Measurements from ENCODE around the gene SFTPA2.
"Not testable (repeated sequence)": the region's sequence is repeated elsewhere in the genome, so short reads cannot be mapped to it uniquely, and the experiment has no call there.

Gene SFTPA2

GRCh38 chr10:79560160-79560709, at the start of gene SFTPA2:
Gene SFTPA2, minus strand, starts transcription at chr10:79560407. Its CDS starts 924 bp downstream, at chr10:79559483.
- TF ChIP-seq POLR2A (IDR thresholded peaks at IDR 0.05; ENCODE audit: low read length), result no peak
- TF ChIP-seq GATA1 (IDR thresholded peaks at IDR 0.05; ENCODE audit: low read depth, low read length), result no peak
- DNase-seq, result no peak

DNA sequence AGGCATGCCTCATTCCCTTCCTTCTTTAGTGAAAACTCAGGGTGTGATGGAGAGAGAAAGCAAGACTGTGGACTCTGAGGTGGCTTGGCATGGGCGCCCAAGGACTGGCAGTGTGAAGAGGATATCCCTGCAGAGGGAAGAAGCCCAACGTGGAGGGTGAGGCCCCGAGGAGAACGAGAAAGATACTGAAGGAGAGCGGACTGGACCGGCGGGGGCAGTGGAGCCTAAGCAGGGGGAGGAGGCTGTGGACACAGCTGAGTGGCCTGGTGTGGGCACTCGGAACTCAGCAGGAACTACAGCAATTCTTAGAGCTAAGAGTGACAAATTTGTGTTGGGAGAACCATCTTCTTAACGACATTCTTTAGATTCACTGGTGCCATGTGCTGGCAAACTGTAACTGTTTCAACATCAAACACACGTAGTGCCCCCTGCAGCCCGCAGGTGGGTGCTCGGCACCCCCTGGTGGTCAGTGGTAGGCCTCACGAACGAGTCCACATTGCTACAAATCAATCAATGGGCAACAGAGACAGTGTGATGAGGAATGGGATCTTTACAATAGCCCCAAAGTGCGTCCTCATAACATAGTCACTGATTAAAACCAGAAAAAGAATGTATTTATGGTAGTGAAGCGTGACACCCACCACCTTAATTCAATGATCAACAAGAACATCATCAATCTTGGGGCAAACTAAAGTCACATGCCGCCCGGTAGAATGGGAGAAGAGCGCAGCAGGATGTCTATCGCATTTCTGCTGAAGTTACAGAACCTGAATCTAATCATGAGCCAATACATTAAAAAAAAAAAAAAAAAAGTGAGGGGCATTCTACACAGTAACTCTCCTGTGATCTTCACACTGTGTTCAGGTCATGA, 48.5 kb upstream of the SFTPA2 start:
- DNase-seq, result peak; percentile 20 to 45
- no peak for TF ChIP-seq GATA1 (IDR thresholded peaks at IDR 0.05; ENCODE audit: low read depth, low read length)
- TF ChIP-seq POLR2A (IDR thresholded peaks at IDR 0.05; ENCODE audit: low read length), result no peak

- TF ChIP-seq GATA1 (IDR thresholded peaks at IDR 0.05; ENCODE audit: low read depth, low read length) (no peak), POLR2A (IDR thresholded peaks at IDR 0.05; ENCODE audit: low read length) (no peak)
- no peak for DNase-seq
Observed at GRCh38 chr10:79605308-79605707, 45.1 kb upstream of the SFTPA2 start.

DNA sequence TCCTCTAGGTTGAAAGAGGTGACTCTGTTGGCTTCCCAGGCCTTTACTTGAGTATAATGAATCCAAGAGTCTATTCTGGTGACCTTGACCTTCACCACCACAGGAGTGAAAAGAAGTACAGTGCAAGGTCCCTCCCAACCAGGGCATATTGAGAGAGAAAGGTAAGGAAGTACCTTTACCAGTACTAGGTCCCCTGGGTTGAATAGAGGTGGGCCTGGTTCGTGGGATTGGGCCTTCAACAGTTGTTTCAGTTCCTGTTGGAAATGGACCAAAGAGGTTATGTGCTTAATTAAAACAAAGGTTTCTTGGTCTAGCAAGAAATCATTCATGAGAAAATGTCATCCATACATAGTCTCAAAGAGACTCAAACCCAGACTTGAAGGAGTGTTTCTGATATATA, 44.1 kb upstream of the SFTPA2 start:
- no peak for TF ChIP-seq POLR2A (IDR thresholded peaks at IDR 0.05; ENCODE audit: low read length)
- TF ChIP-seq GATA1 (IDR thresholded peaks at IDR 0.05; ENCODE audit: low read depth, low read length), result no peak
- no peak for DNase-seq

- no peak for DNase-seq
- TF ChIP-seq POLR2A (IDR thresholded peaks at IDR 0.05; ENCODE audit: low read length), result no peak
- no peak for TF ChIP-seq GATA1 (IDR thresholded peaks at IDR 0.05; ENCODE audit: low read depth, low read length)
Observed at GRCh38 chr10:79602953-79603352, 42.7 kb upstream of the SFTPA2 start.

DNA sequence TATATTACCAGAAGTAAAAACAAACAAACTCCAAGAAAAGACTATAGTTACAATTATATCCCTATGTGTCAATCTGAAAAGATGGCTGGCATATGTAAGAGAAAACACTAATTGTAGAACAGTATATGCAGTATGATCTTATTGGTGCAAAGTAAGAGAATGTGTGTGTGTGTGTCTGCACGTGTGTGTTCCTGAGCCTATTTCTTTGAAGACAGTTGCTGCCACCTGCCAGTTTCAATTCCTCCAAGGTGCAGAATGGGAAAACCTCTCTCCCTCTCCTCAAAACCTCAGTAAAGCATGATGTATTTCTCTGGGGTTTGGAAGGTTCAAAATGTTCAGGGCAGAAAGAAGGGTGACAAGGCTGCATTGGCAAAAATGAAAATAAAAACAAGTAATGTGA, 41.7 kb upstream of the SFTPA2 start:
- TF ChIP-seq GATA1 (IDR thresholded peaks at IDR 0.05; ENCODE audit: low read depth, low read length) (no peak), POLR2A (IDR thresholded peaks at IDR 0.05; ENCODE audit: low read length) (no peak)
- DNase-seq, result no peak

DNA sequence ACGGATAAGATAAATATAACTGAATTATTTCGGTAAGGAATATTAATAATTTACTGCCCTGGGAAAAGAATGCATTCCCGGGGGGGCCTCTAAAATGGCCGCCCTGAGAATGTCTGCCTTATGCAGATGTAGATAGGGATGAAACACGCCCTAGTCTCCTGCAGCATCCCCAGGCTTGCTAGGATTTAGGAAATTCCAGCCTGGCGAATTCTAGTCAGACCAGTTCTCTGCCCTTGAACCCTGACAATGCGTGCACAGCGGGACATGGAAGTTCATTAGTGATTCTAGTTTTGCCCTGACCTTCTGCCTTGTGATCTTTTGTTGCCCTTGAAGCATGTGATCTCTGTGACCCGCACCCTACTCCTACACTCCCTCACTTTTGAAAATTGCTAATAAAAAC, 39.4 kb upstream of the SFTPA2 start:
- not testable (repeated sequence) for DNase-seq

- DNase-seq, result no peak
- TF ChIP-seq GATA1 (IDR thresholded peaks at IDR 0.05; ENCODE audit: low read depth, low read length) (no peak), POLR2A (IDR thresholded peaks at IDR 0.05; ENCODE audit: low read length) (no peak)
Observed at GRCh38 chr10:79595510-79595909, 35.3 kb upstream of the SFTPA2 start.

DNA sequence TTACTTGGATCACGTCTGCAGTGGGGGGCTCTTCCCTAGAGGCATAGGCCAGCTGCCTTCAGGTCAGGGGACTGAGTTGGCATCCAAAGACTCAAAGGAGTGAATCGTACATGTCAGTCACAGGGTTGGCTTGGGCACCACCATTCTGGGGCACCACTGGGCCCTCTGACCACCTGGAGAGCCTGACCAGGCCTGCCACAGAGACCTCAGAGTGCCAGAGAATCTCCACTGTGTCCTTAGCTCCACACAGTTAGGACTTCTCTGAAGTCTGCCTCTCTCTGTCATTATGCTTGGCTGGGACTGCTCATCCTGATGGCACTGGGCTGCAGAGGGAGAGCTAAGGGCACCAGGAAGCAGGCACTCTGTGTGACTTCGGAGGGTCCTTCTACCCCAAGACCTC, 34.4 kb upstream of the SFTPA2 start:
- DNase-seq, result not testable (repeated sequence)

DNA sequence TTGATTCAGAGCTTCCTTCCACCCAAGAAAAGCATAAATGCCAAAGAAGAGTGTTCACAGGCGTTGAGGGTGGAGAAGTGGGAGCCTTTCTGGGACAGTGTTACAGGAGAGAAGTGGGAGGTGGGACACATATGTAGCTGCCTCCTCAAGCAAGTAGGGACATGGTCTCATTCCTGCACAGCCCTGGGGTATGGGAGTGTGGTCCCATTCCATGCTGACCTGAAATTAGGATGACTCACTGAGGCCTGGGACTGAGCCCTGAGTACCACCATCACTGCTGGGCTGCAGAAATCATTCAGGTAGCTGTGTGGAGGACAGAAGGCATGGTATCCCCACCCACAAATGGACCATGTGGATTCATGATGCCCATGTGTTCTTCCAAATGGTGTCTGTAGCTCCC, 33.2 kb upstream of the SFTPA2 start:
- TF ChIP-seq POLR2A (IDR thresholded peaks at IDR 0.05; ENCODE audit: low read length) (no peak), GATA1 (IDR thresholded peaks at IDR 0.05; ENCODE audit: low read depth, low read length) (no peak)
- DNase-seq, result no peak

DNA sequence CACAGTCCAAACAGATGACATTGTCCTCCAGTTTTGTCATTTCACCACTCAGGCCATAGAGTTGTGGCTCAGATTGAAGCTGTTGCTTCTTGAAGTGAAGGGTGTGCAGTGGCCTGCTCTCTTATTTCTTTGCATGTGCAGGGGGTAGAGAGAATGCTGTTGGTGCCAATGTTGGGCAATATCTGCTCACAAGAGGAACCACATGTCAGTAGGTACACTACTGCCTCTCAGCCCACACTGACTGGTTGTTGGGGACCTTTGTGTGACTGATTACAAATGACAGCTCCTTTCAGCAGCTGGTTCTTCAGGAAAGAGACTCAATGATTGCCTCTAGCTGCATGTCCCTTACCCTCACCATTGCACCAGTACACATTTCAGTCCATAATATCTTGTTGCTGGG, 28.6 kb upstream of the SFTPA2 start:
- DNase-seq, result no peak

DNA sequence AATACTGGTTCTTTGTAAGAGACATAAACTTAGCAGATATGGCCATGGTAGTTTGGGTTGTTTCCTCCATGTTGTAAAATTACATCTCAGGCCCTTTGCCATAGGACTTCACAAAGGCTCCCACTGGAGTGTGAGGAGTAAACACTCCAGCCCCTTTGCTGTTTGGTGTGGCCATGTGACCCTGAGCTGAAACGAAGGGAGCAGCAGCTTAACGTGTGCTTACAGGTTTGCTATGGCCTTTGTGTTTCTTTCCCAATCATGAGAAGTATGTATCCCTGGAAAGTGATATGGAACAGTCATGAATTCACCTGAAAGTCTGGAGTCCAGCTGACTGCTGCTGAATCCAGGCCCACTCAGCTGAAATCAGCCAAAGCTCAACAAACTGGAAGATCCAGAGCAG, 26.7 kb upstream of the SFTPA2 start:
- no peak for DNase-seq
- TF ChIP-seq POLR2A (IDR thresholded peaks at IDR 0.05; ENCODE audit: low read length) (no peak), GATA1 (IDR thresholded peaks at IDR 0.05; ENCODE audit: low read depth, low read length) (no peak)

More for the DNA sequence above, 28.6 kb upstream of the SFTPA2 start:
- TF ChIP-seq POLR2A (IDR thresholded peaks at IDR 0.05; ENCODE audit: low read length) (no peak), GATA1 (IDR thresholded peaks at IDR 0.05; ENCODE audit: low read depth, low read length) (no peak)

- no peak for DNase-seq
- TF ChIP-seq POLR2A (IDR thresholded peaks at IDR 0.05; ENCODE audit: low read length), result no peak
- no peak for TF ChIP-seq GATA1 (IDR thresholded peaks at IDR 0.05; ENCODE audit: low read depth, low read length)
Observed at GRCh38 chr10:79585870-79586527, 25.8 kb upstream of the SFTPA2 start.

DNA sequence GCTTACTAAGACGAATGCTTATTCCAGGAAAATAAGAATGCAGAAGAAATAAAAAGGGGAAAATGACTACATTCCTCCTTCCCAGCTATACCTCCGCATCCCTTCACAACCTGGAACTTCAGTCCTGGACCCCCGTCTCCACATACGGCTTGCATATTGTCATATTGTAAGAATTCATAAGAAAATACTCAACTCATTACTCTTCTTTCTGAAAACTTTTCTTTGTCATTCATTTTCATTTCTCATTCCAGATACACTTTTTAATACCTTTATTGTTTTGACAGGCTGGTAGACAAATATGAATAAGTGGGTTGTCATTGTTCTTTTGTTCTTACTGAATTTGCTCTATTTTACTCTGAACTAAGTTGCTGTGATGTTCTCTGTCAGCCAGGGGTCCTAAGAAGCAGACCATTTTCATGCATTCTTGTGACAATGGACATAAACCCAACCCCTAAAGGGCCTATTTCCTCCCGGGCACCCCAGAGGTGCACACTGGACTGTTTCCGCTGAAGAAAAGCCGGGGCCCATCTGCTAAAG, 23.3 kb upstream of the SFTPA2 start:
- TF ChIP-seq GATA1 (IDR thresholded peaks at IDR 0.05; ENCODE audit: low read depth, low read length) (no peak), POLR2A (IDR thresholded peaks at IDR 0.05; ENCODE audit: low read length) (no peak)
- no peak for DNase-seq

DNA sequence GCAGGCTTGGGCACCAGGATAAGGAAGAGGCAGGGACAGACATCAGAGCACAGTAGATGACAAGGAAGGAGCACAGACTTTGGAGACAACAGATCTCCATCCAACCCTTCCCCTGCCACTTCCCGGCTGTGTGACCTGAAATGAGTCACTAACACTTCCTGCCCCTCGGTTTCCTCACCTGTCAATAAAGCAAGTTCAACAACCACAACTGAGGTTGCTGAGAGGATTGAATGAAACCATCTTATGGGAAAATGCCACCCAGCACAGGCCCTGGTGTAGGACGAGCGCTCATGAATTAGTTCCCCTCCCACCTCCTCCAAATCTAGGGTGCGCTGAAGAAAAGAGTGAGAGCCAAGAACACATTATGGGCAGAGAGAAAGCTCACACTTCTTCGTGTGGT, 22.7 kb upstream of the SFTPA2 start:
- not testable (repeated sequence) for DNase-seq

Measured in erythroblast (primary cell).